ENCODE results near the gene PRR5.

The PRR5 gene

GRCh38 chr22:44759430-44760310 lies 57.7 kb downstream of the PRR5 start:
- DNase-seq = no peak

- no peak for DNase-seq
Measured at GRCh38 chr22:44760476-44760875, 58.5 kb downstream of the PRR5 start.

GRCh38 chr22:44761025-44761424 lies 59.0 kb downstream of the PRR5 start:
- no peak for DNase-seq

- no peak for DNase-seq
Measured at GRCh38 chr22:44764373-44764772, 62.4 kb downstream of the PRR5 start.

GRCh38 chr22:44764974-44765373 lies 63.0 kb downstream of the PRR5 start:
- no peak for DNase-seq

GRCh38 chr22:44765571-44766285 lies 63.7 kb downstream of the PRR5 start:
- DNase-seq = no peak

GRCh38 chr22:44773082-44773481 lies 71.1 kb downstream of the PRR5 start:
- no peak for DNase-seq

GRCh38 chr22:44775862-44776261 lies 73.9 kb downstream of the PRR5 start:
- no peak for DNase-seq

- no peak for DNase-seq
Measured at GRCh38 chr22:44776605-44777363, 74.8 kb downstream of the PRR5 start.

- no peak for DNase-seq
Measured at GRCh38 chr22:44777364-44777755, 75.4 kb downstream of the PRR5 start.

- DNase-seq = no peak
Measured at GRCh38 chr22:44780876-44781449, 79.0 kb downstream of the PRR5 start.

GRCh38 chr22:44782363-44782963 lies 80.5 kb downstream of the PRR5 start:
- DNase-seq = no peak

- no peak for DNase-seq
Measured at GRCh38 chr22:44783091-44783490, 81.1 kb downstream of the PRR5 start.

- DNase-seq = no peak
Measured at GRCh38 chr22:44783581-44783980, 81.6 kb downstream of the PRR5 start.

- DNase-seq = no peak
Measured at GRCh38 chr22:44786136-44786535, 84.1 kb downstream of the PRR5 start.

GRCh38 chr22:44786610-44787009 lies 84.6 kb downstream of the PRR5 start:
- DNase-seq = no peak

All from activated T-cell treated with anti-CD3 and anti-CD28 coated beads for 4 hours (primary cell).